Measurements from ENCODE around the gene SGSM1.

The SGSM1 gene

GRCh38 chr22:24845041-24845898, 39.3 kb downstream of the SGSM1 start:
- H3K4me1 ChIP-seq (ENCODE audit: control insufficient read depth, insufficient read depth, low read length), result peaks cover 7% of the 10 kb centered on the region
- H3K36me3 ChIP-seq (ENCODE audit: insufficient read depth, low read length), result no peaks in the 10 kb centered on the region
- no peak overlapping the region for H3K4me2 ChIP-seq (ENCODE audit: low read length)
- H3K9me3 ChIP-seq (replicated peaks; ENCODE audit: low read length), result no peaks in the 10 kb centered on the region
- H3K9ac ChIP-seq (ENCODE audit: low read depth, low read length), result no peak overlapping the region
- H3K27me3 ChIP-seq (ENCODE audit: control insufficient read depth, insufficient read depth, low read length), result peaks cover 4% of the 10 kb centered on the region
- H3K4me3 ChIP-seq (ENCODE audit: low read length), result no peak overlapping the region

GRCh38 chr22:24847490-24847889, 41.5 kb downstream of the SGSM1 start:
- H3K4me1 ChIP-seq (ENCODE audit: control insufficient read depth, insufficient read depth, low read length), result peaks cover 7% of the 10 kb centered on the region

GRCh38 chr22:24848559-24849168, 42.7 kb downstream of the SGSM1 start:
- Histone ChIP-seq H3K4me3 (ENCODE audit: low read length) (no peak overlapping the region), H3K9ac (ENCODE audit: low read depth, low read length) (no peak overlapping the region)

More at GRCh38 chr22:24847490-24847889, 41.5 kb downstream of the SGSM1 start:
- H3K27me3 ChIP-seq (ENCODE audit: control insufficient read depth, insufficient read depth, low read length), result peaks cover 8% of the 10 kb centered on the region
- H3K36me3 ChIP-seq (ENCODE audit: insufficient read depth, low read length), result no peaks in the 10 kb centered on the region
- no peak overlapping the region for H3K9ac ChIP-seq (ENCODE audit: low read depth, low read length)
- H3K9me3 ChIP-seq (replicated peaks; ENCODE audit: low read length), result no peaks in the 10 kb centered on the region
- H3K4me3 ChIP-seq (ENCODE audit: low read length), result no peak overlapping the region
- no peak overlapping the region for H3K4me2 ChIP-seq (ENCODE audit: low read length)

GRCh38 chr22:24855794-24856193, 49.8 kb downstream of the SGSM1 start:
- H3K4me1 ChIP-seq (ENCODE audit: control insufficient read depth, insufficient read depth, low read length), result no peaks in the 10 kb centered on the region
- peaks cover 6% of the 10 kb centered on the region for H3K27me3 ChIP-seq (ENCODE audit: control insufficient read depth, insufficient read depth, low read length)
- no peak overlapping the region for H3K4me3 ChIP-seq (ENCODE audit: low read length)
- no peak overlapping the region for H3K4me2 ChIP-seq (ENCODE audit: low read length)
- no peaks in the 10 kb centered on the region for H3K9me3 ChIP-seq (replicated peaks; ENCODE audit: low read length)
- no peak overlapping the region for H3K9ac ChIP-seq (ENCODE audit: low read depth, low read length)
- no peaks in the 10 kb centered on the region for H3K36me3 ChIP-seq (ENCODE audit: insufficient read depth, low read length)

More at GRCh38 chr22:24848559-24849168, 42.7 kb downstream of the SGSM1 start:
- Histone ChIP-seq H3K4me2 (ENCODE audit: low read length) (no peak overlapping the region), H3K4me1 (ENCODE audit: control insufficient read depth, insufficient read depth, low read length) (peaks cover 7% of the 10 kb centered on the region), H3K36me3 (ENCODE audit: insufficient read depth, low read length) (no peaks in the 10 kb centered on the region), H3K9me3 (replicated peaks; ENCODE audit: low read length) (no peaks in the 10 kb centered on the region), H3K27me3 (ENCODE audit: control insufficient read depth, insufficient read depth, low read length) (peaks cover 8% of the 10 kb centered on the region)

- Histone ChIP-seq H3K4me2 (ENCODE audit: low read length) (no peak overlapping the region), H3K36me3 (ENCODE audit: insufficient read depth, low read length) (no peaks in the 10 kb centered on the region), H3K4me1 (ENCODE audit: control insufficient read depth, insufficient read depth, low read length) (no peaks in the 10 kb centered on the region), H3K27me3 (ENCODE audit: control insufficient read depth, insufficient read depth, low read length) (peaks cover 3% of the 10 kb centered on the region), H3K9me3 (replicated peaks; ENCODE audit: low read length) (no peaks in the 10 kb centered on the region), H3K9ac (ENCODE audit: low read depth, low read length) (no peak overlapping the region), H3K4me3 (ENCODE audit: low read length) (no peak overlapping the region)
Observed at GRCh38 chr22:24857576-24857975, 51.6 kb downstream of the SGSM1 start.

GRCh38 chr22:24859587-24859986, 53.6 kb downstream of the SGSM1 start:
- no peaks in the 10 kb centered on the region for H3K36me3 ChIP-seq (ENCODE audit: insufficient read depth, low read length)
- H3K27me3 ChIP-seq (ENCODE audit: control insufficient read depth, insufficient read depth, low read length), result peaks cover 5% of the 10 kb centered on the region
- H3K9ac ChIP-seq (ENCODE audit: low read depth, low read length), result no peak overlapping the region
- no peak overlapping the region for H3K4me2 ChIP-seq (ENCODE audit: low read length)
- no peaks in the 10 kb centered on the region for H3K4me1 ChIP-seq (ENCODE audit: control insufficient read depth, insufficient read depth, low read length)
- no peak overlapping the region for H3K4me3 ChIP-seq (ENCODE audit: low read length)
- H3K9me3 ChIP-seq (replicated peaks; ENCODE audit: low read length), result no peaks in the 10 kb centered on the region

GRCh38 chr22:24865508-24865907, 59.5 kb downstream of the SGSM1 start:
- Histone ChIP-seq H3K9ac (ENCODE audit: low read depth, low read length) (no peak overlapping the region), H3K4me1 (ENCODE audit: control insufficient read depth, insufficient read depth, low read length) (no peaks in the 10 kb centered on the region), H3K4me2 (ENCODE audit: low read length) (no peak overlapping the region), H3K9me3 (replicated peaks; ENCODE audit: low read length) (no peaks in the 10 kb centered on the region), H3K36me3 (ENCODE audit: insufficient read depth, low read length) (no peaks in the 10 kb centered on the region), H3K27me3 (ENCODE audit: control insufficient read depth, insufficient read depth, low read length) (peaks cover 11% of the 10 kb centered on the region), H3K4me3 (ENCODE audit: low read length) (no peak overlapping the region)

GRCh38 chr22:24867323-24868022, 61.5 kb downstream of the SGSM1 start:
- Histone ChIP-seq H3K27me3 (ENCODE audit: control insufficient read depth, insufficient read depth, low read length) (peaks cover 22% of the 10 kb centered on the region), H3K4me1 (ENCODE audit: control insufficient read depth, insufficient read depth, low read length) (no peaks in the 10 kb centered on the region), H3K4me2 (ENCODE audit: low read length) (no peak overlapping the region), H3K9ac (ENCODE audit: low read depth, low read length) (no peak overlapping the region), H3K36me3 (ENCODE audit: insufficient read depth, low read length) (no peaks in the 10 kb centered on the region), H3K9me3 (replicated peaks; ENCODE audit: low read length) (no peaks in the 10 kb centered on the region), H3K4me3 (ENCODE audit: low read length) (no peak overlapping the region)

- Histone ChIP-seq H3K4me3 (ENCODE audit: low read length) (no peak overlapping the region), H3K4me2 (ENCODE audit: low read length) (no peak overlapping the region), H3K4me1 (ENCODE audit: control insufficient read depth, insufficient read depth, low read length) (no peaks in the 10 kb centered on the region), H3K9ac (ENCODE audit: low read depth, low read length) (no peak overlapping the region), H3K36me3 (ENCODE audit: insufficient read depth, low read length) (no peaks in the 10 kb centered on the region), H3K27me3 (ENCODE audit: control insufficient read depth, insufficient read depth, low read length) (peaks cover 26% of the 10 kb centered on the region), H3K9me3 (replicated peaks; ENCODE audit: low read length) (no peaks in the 10 kb centered on the region)
Observed at GRCh38 chr22:24868979-24869378, 63.0 kb downstream of the SGSM1 start.

- Histone ChIP-seq H3K9me3 (replicated peaks; ENCODE audit: low read length) (no peaks in the 10 kb centered on the region), H3K9ac (ENCODE audit: low read depth, low read length) (no peak overlapping the region)
Observed at GRCh38 chr22:24871611-24872205, 65.7 kb downstream of the SGSM1 start.

GRCh38 chr22:24873226-24873625, 67.2 kb downstream of the SGSM1 start:
- Histone ChIP-seq H3K9me3 (replicated peaks; ENCODE audit: low read length) (no peaks in the 10 kb centered on the region), H3K4me2 (ENCODE audit: low read length) (no peak overlapping the region), H3K4me3 (ENCODE audit: low read length) (no peak overlapping the region), H3K27me3 (ENCODE audit: control insufficient read depth, insufficient read depth, low read length) (peaks cover 17% of the 10 kb centered on the region), H3K36me3 (ENCODE audit: insufficient read depth, low read length) (no peaks in the 10 kb centered on the region), H3K9ac (ENCODE audit: low read depth, low read length) (no peak overlapping the region), H3K4me1 (ENCODE audit: control insufficient read depth, insufficient read depth, low read length) (no peaks in the 10 kb centered on the region)

More at GRCh38 chr22:24871611-24872205, 65.7 kb downstream of the SGSM1 start:
- Histone ChIP-seq H3K4me3 (ENCODE audit: low read length) (no peak overlapping the region), H3K4me1 (ENCODE audit: control insufficient read depth, insufficient read depth, low read length) (no peaks in the 10 kb centered on the region), H3K4me2 (ENCODE audit: low read length) (no peak overlapping the region), H3K36me3 (ENCODE audit: insufficient read depth, low read length) (no peaks in the 10 kb centered on the region), H3K27me3 (ENCODE audit: control insufficient read depth, insufficient read depth, low read length) (peaks cover 17% of the 10 kb centered on the region)
